H1 (cell line): ENCODE data around the gene KCTD10. TPM values are rescaled to one million over a fixed set of nuclear protein-coding genes. Genes with fewer than 3 reads are reported as not detected.

Source experiments
- ASH2L ChIP-seq: fragments of 200-600, 300-600 bp; sonication (generic); IDR thresholded peaks from one replicate; pipeline ENCODE4 v1.7.1; 2017; ENCODE audit warnings: low read length
- EGR1 ChIP-seq: IDR thresholded peaks from 2 replicates; pipeline ENCODE4 v1.6.1; 2011; ENCODE audit warnings: low read depth, low read length, borderline replicate concordance
- KDM4A ChIP-seq: IDR thresholded peaks from one replicate; pipeline ENCODE4 v1.7.1; 2012; ENCODE audit warnings: low read depth, mild to moderate bottlenecking, moderate library complexity, low read length, inconsistent platforms; ENCODE audit not compliant: severe bottlenecking
- RFX5 ChIP-seq: IDR thresholded peaks from 2 replicates; pipeline ENCODE4 v1.6.1; 2011; ENCODE audit warnings: low read depth, low read length, improper control_type of control experiment, borderline replicate concordance
- SUZ12 ChIP-seq: fragments of 200-600 bp; sonication (generic); IDR thresholded peaks from 2 replicates; pipeline ENCODE4 v1.6.1; 2012; ENCODE audit warnings: mild to moderate bottlenecking, inconsistent platforms, low read length, moderate library complexity, mixed read lengths
- TCF12 ChIP-seq: IDR thresholded peaks from 2 replicates; pipeline ENCODE4 v1.6.1; 2011; ENCODE audit warnings: low read depth, mild to moderate bottlenecking, low read length
- polyA plus RNA-seq, 7 experiments: library from polyadenylated mRNA; depleted of rRNA in 3 of 7; stranded (reverse) in 5 of 7; unstranded in 2 of 7; fragments of >200 nt in 5 of 7; fragments of 200-250 nt in 2 of 7; gene quantifications; 1 replicate in 5 of 7; 2 replicates in 1 of 7; 4 replicates in 1 of 7; pipeline versions ENCODE4 v1.2.1 to v1.2.3, GENCODE V29; 2011 to 2013; ENCODE audit warnings: missing spikeins in 2 of 7, mixed read lengths in 2 of 7
- total RNA-seq: library from RNA; stranded (reverse); fragmentation: NEBNext Ultra II Directional; extraction: Animal tissue kit (Norgen Biotek cat#: 25700); gene quantifications from 2 replicates; pipeline ENCODE4 v1.2.1, GENCODE V29; 2021

Gene KCTD10
- total and polyA plus RNA-seq, 2 of the 8 experiments (the other 6 are each of a cell fraction or from before 2014, with no cell fraction given), result 45.3 to 52.4 TPM

DNA sequence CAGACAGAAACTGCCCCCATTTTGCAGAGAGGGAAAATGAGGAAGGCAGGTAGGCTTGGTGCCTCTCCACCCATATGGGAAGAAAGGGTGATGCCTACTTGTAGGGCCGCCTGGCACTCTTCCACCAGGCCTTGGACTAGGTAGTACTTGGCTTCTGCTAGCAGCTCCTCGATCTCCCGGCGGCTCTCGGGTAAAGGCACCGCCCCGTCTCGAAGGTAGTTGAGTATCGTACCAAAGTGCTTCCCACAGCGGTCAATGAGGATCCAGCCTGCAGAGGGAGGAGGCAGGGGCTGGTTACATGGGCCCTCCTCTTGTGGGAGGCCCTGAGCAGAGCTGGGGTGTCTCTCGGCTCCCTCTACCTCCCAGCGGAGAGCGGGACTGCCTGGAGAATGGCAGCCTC is 16.6 kb downstream of the KCTD10 start (continued):
- TF ChIP-seq ASH2L (no peak), TCF12 (no peak), SUZ12 (no peak), EGR1 (no peak), RFX5 (no peak), KDM4A (no peak)
